HG02943 (cell line): ENCODE measurements around the gene CNTRL.
"Not testable (repeated sequence)": the region's sequence is repeated elsewhere in the genome, so short reads cannot be mapped to it uniquely, and the experiment has no call there.

Experiments used
- ATAC-seq: cut with Tn5 transposase; IDR thresholded peaks from one replicate; pipeline ENCODE4 v1.9.1; 2021; ENCODE audit warnings: mild to moderate bottlenecking, low read depth, moderate library complexity; ENCODE audit not compliant: unreplicated experiment

The CNTRL gene

DNA sequence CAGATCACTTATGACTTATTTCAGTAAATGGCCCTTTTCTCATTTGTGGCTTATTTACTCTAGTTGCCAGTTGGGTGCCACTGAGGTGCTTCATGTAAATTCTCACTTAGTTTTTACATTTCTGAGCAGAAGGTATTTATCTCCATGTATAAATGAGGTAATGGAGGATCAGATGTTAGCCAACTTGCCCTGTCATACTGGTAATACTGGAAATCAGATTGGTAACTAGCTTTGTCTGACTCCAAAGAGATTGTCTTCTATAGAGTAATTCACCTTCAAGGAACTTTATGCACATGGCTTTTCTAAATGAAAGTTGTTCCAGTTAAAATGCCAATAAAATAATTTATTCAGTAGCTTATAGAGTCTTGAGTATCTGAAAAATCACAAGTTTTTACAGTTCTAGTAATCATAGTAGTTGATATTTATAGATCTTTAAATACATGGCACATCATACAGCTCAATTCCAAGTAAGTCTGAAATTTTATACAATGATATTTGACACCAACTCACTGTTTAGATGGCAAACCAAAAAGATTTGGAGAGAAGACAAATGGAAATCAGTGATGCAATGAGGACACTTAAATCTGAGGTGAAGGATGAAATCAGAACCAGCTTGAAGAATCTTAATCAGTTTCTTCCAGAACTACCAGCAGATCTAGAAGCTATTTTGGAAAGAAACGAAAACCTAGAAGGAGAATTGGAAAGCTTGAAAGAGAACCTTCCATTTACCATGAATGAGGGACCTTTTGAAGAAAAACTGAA, 98.2 kb downstream of the CNTRL start:
- no peak for ATAC-seq

DNA sequence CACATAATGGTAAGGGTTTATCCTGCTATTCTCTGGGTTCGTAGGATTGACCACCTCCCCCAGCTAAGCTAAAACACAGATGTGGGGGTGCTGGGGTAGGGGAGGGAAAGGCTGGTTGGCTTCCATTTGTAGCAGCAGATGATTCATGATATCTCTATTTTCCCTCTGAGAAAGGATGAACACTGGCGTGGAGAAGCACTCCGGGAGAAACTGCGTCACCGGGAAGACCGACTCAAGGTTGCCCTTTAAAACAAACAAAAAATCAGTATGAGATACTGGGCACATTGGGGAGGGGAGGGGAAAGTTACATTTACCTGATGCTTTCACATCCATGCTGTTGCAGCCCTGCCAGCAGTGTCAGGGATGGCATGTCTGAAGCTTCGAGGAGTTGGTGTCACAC, 98.7 kb downstream of the CNTRL start:
- no peak for ATAC-seq

DNA sequence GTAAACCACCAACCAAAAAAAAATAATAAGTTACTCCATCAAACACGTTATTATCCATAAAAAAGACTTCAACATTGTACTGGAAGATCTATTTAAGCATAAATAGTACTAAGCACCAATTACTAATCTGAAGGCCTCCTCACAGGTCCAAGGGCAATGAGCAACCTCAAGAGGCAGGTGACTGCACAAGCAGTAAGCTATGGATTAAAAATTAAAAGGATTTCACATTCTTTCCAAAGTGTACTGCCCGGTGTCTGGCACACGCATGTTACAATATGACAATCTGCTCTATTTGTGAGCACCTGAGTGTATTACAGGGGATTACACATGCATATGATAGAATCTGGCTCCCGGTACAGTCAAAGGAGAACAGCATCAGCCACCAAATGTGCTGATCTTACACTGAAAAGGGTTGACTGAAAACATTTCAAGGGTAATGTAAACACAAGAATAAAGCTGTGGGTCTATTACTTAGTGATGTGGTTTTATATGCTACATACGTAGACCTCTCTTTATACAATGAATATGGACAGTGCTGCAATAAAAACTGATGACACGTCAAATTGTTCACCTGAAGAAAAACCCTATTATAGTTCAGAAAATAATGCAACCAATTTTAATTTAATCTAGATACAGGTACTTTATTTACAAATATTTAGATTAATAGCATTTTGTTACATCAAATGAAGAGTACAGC, 104.1 kb downstream of the CNTRL start:
- ATAC-seq = no peak

DNA sequence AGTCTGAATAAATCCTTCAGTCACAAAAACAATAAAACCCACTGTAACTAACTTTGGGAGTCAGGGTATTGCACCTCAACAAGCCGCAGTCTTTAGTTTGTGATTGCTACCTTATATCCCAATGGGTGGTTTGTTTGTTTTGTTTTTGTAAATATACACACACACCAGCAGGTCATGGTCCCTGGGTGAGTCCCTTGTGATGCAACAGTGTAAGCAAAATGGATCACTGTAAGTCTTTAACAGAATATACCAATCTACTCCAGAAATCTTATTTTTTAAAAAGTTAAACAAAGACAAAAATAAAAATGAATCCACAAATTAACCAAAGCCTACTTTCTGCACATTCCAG, 104.6 kb downstream of the CNTRL start:
- not testable (repeated sequence) for ATAC-seq

DNA sequence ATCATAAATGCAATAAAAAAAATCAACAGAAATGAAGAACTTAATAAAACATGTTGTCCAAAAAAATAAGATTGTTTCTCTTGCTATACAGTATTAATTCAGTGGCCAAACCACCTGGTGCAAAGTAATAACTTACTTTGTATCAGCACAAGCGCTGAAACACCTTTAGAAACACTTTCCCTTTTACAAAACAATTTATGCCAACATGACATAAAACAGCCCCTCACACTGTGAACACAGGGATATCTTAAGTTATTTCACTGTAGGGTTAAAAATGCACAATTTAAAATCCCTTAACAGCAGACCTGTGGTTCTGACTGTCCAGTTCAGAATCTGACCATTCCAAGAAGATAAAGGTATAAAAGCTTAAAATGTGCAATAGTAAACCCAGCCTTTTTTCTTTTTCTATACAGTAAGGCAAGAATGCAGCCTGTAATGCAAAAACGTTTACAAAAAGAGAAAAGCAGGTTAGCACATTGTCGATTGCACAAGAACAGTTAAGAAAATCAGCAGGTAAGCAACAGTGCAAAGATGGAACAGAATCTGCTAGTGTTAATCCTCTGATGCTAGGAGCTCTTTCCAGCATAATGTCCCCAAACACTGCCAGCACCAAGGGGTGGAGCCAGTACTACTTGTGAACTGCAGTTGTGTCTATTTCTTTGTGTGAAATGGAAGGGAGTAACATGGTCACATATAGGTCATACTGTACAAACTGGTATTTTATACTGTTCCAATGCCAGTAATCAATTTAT, 105.4 kb downstream of the CNTRL start:
- ATAC-seq = no peak

DNA sequence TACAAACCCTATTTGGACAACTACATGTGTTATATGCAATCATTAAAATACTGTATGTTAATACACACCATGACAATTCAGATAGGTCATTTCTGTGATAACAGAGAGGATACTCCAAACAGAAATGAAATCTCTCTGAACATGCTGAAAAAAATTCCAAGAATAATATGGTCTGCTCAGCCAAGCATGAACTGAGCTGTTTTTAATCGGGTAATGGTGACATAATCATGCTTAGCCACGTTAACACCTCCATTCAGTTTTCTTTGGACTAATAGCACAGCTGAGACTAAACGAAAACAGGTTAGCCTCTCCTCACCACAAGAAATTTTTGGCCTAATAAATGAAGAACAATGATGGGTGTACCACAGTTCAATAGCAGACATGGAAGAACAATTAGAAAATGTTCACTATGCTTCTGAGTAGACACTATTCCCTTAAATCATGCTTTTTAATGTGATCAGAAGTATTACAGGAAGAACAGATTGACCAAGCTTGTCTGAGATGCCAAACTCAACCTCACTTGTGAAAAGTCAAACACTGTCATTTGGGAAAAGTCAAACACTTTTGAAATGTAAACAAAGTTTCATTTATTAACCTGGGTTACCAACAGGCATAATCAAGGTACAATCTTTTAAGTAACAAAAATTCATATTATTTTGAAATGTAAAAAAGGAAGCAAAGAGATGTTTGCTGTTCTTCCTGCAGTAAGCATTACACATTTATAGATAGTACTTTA, 107.5 kb downstream of the CNTRL start:
- ATAC-seq = no peak

DNA sequence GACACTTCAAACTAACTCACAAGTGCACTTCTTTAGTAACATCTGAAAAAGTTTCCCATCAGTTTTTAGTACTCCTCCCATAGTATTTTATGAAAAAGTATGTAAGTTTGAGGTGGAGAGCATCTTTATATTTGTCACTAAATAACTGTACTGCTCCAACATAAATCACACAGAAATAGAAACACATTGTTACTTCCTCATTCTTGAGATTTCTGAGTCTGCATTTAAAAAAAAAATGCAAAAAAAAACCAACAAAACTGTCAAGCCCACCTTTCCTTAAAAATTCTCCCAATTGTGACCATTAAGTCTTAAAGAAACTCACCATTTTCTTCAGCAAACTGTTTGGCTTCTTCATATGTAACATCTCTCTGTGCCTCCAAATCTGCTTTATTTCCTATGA, 108.2 kb downstream of the CNTRL start:
- no peak for ATAC-seq

DNA sequence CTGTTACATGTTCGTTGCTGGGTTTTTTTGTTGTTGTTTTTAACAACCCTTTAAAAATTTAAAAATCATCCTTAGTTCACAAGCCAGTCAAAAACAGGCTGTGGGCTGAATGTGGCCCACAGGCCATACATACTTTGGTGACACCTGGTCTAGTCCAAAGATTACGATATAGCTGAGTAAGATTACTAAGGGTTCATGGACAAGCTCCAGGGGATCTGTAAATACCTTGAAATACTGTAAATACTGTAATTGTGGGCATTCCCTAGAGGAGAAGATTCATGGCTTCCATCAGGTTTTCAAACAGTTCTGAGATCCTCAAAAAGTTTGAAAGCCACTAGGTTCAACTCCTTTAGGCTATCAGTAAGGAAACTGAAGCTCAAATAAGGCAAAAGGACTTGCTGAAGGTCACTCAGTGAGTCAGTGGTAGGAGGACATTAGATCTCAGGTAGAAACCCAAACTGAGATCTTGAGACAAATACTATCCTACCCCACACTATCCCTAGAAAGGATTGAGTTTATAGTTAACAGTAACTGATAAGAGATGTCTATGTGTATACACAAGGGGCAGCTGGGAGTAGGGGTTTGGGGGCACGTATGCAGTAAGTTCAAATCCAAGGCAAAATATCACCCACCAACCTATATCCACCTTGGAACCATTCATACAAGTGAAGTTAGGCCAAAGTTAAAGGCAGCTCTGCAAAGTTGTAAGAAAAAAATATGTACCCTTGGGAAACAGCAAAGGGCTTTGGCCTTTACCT, 109.1 kb downstream of the CNTRL start:
- no peak for ATAC-seq

DNA sequence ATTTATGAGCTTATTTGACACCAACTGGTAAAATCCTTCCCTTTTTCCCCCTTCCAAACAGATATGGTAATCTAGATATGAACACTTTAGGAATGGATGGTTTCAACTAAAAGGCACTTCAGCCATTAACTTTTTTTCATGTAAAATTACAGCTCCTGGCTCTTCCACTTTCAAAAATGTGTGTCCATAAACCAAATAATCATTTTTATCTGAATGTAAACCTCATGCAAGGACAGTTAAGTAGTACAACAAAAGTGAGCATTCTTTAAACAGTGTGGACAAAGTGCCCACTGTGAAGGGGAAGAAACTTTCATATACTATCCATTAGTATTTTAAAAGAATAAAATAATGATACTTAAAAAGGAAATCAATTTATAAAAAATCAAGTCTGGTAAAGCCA, 109.7 kb downstream of the CNTRL start:
- no peak for ATAC-seq

DNA sequence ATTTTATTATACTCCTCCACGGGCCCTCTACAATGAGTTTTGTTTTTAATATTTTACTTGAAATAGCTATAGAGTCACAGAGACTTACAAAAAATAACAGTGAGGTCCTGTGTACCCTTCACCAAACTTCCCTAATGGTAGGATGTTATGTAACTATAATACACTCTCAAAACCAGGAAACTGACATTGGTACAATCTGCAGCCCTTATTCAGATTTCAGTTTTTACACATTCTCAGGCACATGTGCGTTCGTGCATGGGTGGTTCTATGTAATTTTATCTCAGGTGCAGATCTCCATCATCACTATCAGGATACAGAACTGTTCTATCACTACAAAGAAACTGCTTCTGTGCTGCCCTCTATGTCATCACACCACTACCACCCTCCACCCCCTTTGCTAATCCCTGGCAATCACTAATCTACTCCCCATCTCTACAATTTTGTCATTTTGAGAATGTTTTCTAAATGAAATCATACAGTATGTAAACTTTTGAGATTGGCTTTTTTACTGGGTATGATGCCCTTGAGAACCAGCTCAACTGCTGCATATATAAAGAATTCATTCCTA, 110.5 kb downstream of the CNTRL start:
- no peak for ATAC-seq

DNA sequence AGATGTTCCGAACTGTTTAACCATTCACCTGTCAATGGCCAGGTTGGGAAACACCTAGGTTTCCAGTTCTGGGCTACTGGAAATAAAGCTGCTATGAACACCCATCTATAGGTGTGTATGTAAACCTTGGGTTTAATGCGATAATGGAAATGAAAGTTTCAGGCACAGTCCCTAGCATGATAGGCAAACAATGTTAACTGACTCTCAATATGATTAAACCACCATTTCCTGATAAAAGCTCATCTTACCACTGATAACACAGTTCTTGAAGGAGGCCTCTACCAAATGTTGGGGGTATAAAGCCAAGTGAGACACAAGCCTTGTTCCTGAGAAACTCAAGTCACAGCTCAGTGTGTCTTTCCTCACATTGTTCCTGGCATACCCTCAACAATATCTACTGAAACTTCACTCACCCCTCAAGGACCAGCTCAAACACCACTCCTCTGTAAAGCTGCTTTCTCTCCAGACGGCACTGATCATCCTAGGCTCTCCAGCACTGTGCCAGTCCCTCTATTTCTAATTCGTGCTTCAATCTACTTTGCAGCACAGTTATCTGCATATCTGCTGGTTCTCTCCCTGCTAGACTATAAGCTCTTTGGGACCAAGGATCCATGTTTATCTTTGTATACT, 111.1 kb downstream of the CNTRL start:
- no peak for ATAC-seq

DNA sequence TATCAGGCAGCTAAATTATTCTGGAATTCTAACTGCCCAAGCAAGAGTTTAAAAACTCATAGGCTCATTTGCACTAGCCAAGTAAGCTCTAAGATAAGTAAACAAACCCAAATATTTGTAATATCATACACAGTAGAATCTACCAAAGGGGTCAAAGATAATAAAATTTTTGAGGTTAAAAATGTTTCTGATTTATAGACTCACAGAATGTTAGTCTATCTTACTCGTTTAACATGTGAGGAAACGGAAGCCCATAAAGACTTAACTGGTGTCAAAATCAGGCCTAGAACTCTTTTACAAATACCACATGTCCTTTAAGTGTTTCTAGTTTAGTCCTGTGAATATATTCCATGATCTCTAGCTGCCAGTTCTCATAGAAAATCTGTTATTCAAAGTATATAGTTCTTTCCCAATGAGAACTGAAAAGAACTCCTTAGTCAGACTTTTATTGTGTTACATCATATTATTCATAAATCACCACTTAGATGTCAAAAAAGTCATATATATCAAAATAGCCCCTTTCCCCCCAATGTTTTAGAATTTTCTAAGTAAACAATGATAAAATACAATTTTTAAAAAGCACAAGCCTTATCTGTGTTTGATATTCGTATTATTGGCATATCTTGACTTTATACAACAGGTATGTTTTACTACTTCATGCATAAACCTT, 113.0 kb downstream of the CNTRL start:
- ATAC-seq = no peak

DNA sequence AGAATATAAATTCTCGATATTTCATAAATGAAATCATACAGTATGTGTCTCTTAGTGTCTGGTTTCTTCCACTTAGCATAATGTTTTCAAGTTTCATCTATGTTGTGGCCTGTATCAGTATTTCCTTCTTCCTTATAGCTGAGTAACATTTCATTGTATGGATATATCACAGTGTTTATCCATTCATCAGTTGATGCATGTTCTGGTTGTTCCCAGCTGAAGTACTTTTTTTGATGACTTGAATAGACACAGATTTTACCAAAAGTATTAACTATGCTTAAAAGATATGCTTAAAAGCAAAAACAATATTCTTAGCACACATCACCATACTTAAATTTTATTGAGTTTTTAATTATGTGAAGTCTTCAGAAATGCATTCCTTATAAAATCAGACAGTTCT, 114.3 kb downstream of the CNTRL start:
- ATAC-seq = no peak

DNA sequence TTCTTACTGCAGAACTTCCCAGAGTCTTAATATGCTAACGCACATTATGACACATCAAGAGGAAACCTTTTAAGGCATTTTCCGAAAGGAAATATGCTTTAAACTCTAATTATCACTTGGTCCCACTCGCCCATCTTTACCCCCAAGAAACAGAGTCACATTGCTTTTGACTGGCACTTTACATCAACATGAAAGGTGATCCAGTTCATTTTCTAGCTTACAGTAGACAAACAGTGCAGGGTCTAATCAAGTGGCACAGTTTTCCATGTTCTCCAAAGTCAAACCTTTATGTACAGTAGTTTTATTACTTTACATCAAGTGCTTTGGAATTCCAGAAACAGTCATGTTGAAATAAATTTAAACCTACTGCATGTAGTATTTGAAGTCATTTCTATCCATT, 114.9 kb downstream of the CNTRL start:
- ATAC-seq = no peak

DNA sequence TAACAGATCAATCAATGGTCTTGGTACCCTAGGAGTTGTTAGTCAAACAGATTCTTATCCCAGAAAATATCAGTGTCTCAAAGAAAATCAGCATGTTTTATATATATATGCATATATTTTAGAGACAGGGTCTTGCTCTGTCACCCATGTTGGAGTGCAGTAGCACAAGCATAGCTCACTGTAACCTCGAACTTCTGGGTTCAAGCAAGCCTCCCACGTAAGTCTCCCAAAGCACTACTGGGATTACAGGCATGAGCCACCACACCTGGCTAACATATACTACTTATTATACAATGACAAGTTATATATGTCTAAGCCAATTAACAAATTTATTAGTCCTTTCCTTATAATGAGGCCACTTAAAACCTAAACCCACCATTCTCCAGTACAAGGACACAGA, 116.5 kb downstream of the CNTRL start:
- ATAC-seq = no peak

DNA sequence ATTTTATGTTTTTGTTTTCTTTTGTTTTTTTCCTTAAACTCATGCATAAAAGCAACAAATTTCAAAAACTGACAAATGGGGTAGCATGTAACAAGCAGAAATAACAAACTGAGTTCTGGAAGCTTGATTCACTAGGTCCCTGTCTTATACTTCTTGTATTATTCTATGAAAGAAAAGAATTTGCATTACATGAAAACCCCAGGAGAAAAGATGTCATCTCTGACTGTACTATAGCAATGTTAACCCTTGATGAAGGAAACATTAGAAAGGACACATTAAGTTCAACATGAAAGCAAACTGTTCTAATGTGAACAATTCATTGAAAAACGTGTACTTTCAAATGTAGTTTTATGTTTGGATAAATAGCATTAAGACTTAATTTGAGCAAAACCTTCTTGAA, 117.8 kb downstream of the CNTRL start:
- no peak for ATAC-seq

DNA sequence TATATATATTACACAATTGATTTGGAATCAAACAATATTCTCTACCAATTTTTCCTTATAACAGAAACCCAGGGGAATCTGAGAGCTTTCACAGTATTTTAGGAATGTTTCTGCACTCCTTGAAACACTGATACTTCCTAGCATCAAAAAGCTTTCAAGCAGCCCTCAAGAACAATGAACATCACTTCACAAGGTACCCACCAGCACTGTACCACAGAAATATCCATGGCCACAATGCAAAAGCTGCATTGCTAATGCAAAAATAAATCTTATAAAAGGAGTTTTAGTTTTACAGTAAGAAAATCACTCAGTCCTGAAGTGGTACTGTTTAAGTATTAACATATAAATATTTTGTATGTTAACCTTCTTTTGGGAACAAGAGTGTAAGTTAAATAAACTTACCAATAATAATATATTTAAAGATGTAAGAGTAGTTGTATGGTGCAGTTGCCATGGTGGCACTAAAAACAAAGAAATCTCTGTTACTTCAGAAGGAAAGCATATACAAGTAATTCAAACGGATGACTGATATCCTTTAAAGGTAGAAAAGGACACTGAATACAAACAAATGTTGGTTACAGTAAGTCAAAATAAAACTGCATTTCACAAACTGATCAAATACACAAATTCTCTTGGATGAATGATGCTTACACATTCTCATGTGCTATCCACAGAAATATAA, 118.3 kb downstream of the CNTRL start:
- ATAC-seq = no peak

DNA sequence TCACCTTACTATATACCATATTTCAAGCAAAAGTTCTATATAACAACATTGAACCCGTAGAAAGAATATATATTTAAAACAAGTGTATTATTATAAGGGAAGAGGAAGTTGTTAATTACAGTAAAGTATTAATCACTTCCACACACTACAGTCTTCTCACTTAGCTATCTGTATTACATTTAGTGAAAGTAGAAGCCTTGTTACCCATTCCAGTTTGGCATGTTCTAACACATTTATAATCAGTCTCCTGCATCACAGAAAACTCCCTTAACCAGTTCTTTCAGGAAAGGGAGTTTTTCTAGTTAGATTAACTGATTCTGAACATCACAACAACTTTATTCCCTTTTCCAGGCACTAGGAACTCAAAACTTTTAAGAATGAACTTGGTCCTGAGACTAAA, 120.0 kb downstream of the CNTRL start:
- ATAC-seq = no peak
